HG03457 (cell line): ENCODE data around the gene CCDC73.
A peak's percentile ranks its signal among the peaks of the same experiment; 100 is the strongest.
"Not testable (repeated sequence)": the region's sequence is repeated elsewhere in the genome, so short reads cannot be mapped to it uniquely, and the experiment has no call there.

Experiments used
- ATAC-seq: cut with Tn5 transposase; IDR thresholded peaks from one replicate; pipeline ENCODE4 v1.9.1; 2021; ENCODE audit warnings: moderate number of reproducible peaks; ENCODE audit not compliant: unreplicated experiment

The CCDC73 gene

DNA sequence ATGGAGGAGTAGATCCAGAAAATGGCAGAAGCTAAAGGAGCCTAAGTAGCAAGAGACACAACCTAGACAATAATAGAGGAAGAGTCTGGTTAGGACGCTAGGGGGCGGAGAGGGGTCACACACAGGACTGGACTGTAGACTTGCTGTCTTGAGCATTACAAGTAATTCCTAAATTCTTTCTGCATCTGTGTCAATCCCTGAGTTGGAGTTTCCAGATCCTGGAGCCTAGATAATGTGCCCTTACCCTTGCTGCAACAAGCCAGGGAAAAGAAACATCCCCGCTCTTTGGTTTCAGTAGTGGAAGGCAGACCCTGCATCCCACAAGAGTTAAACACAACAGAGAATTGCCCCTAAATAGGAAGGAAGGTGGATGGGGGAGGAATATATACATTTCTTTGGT, 14.9 kb upstream of the CCDC73 start:
- peak; percentile 94 for ATAC-seq

- ATAC-seq = no peak
Observed at GRCh38 chr11:32796425-32796824, 2.0 kb upstream of the CCDC73 start.

- no peak for ATAC-seq
Observed at GRCh38 chr11:32792948-32793475, 1.4 kb downstream of the CCDC73 start.

DNA sequence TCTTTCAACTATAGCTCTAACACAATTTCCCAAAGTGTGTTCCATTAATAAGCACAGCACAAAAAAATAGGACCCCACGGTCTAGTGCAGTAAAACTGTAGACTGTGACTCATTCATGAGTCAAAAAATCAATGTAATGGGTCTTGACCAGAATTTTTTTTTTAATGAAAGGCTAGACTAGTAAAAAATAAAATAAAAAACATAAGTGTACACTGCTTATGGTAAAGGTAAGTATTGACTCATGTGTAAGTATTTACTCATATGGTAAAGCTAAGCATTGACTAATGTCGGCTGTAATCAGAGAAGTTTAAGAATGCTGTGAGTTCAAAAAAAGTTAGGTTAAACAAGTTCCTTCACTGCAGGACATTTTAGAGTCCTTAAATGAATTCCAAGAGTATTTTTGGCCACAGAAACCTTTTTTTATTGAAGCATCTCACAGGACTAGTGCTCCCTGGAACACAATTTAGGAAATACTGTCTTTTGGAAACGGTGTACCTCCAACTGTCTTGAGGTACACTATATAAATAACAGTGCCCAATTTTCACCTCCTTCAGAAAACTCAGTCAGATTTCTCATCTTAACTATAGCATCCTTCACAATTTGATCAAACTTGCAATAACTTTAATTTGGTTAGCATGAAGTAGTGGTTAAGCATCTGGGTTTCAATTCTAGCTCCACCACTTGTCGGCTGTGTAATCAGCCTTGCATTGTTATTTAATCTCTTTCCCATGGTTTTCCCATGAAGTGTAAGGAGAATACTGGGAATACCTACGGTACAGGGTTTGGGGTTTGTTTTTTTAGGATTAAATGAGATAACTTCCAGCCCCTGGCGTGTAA, 2.1 kb downstream of the CCDC73 start:
- no peak for ATAC-seq

- ATAC-seq = no peak
Observed at GRCh38 chr11:32790916-32791315, 3.5 kb downstream of the CCDC73 start.

- ATAC-seq = no peak
Observed at GRCh38 chr11:32786811-32787210, 7.7 kb downstream of the CCDC73 start.

GRCh38 chr11:32785262-32785661, 9.2 kb downstream of the CCDC73 start:
- ATAC-seq = no peak

DNA sequence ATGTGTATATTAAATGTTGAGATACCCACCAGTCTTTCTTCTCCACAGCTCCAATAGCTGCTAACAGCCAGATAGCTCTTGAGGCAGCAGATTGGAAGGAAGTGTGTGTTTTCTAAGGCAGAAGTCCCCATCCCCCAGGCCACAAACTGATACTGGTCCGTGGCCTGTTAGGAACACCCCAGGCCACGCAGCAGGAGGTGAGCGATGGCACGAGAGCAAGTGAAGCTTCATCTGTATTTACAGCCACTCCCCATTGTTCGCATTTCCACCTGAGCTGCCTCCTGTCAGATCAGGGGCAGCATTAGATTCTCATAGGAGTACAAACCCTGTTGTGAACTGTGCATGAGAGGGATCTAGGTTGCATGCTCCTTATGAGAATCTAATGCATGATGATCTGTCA, 12.7 kb downstream of the CCDC73 start:
- no peak for ATAC-seq

GRCh38 chr11:32780839-32781238, 13.6 kb downstream of the CCDC73 start:
- not testable (repeated sequence) for ATAC-seq

- ATAC-seq = no peak
Observed at GRCh38 chr11:32779136-32779535, 15.3 kb downstream of the CCDC73 start.

- ATAC-seq = no peak
Observed at GRCh38 chr11:32775908-32776307, 18.6 kb downstream of the CCDC73 start.

DNA sequence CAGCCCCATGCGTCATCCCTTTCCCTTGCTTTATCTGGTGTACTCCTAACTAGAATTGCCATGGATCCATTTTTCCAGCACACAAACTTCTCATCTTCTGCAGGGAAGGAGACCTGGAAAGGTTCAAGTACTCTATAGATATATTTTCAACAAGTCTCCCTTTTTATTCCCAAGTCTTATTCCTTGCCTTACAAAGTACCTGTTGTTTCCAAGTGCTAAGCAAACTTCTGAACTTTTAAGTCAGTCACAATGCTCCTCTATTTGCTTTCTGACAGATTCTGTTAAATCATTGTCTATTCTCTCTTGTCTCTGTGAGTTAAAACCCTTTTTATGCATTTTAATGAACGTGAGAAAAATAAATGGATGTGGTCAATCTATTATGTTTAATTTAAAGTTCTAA, 20.4 kb downstream of the CCDC73 start:
- ATAC-seq = no peak

GRCh38 chr11:32772731-32773130, 21.7 kb downstream of the CCDC73 start:
- no peak for ATAC-seq

- not testable (repeated sequence) for ATAC-seq
Observed at GRCh38 chr11:32761774-32762173, 32.7 kb downstream of the CCDC73 start.

DNA sequence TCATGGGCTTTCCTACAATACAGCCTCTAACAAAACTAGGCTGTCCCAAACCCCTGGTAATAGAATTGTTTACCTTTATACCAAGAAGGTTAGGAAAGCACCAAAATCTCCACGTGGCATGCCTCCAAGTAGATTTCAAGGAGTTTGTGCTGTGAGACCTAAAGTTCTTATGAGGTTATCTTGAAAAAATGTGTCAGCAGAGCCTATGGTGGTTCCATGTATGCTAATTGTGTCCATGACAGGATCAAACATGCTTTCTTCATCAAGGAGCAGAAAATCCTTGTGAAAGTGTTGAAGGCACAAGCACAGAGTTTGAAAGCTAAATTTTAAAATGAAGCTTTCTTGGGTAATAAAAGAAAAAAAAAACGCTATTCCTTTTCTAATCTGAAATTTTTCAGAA, 36.2 kb downstream of the CCDC73 start:
- ATAC-seq = no peak

DNA sequence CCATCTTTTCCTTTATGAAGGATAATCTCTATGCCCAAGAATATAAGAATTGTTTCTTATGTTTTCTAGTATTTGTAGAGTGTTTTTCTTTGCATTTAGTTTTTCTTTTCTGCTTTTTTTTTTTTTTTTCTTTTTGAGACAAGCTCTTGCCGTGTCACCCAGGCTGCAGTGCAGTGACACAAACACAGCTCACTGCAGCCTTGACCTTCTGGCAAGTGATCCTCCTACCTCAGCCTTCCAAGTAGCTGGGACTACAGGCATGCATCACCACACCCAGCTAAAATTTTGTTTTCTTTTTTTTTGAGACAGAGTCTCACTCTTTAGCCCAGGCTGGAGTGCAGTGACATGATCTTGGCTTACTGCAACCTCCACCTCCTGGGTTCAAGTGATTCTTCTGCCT, 41.3 kb downstream of the CCDC73 start:
- not testable (repeated sequence) for ATAC-seq

GRCh38 chr11:32752001-32752400, 42.5 kb downstream of the CCDC73 start:
- ATAC-seq = no peak

DNA sequence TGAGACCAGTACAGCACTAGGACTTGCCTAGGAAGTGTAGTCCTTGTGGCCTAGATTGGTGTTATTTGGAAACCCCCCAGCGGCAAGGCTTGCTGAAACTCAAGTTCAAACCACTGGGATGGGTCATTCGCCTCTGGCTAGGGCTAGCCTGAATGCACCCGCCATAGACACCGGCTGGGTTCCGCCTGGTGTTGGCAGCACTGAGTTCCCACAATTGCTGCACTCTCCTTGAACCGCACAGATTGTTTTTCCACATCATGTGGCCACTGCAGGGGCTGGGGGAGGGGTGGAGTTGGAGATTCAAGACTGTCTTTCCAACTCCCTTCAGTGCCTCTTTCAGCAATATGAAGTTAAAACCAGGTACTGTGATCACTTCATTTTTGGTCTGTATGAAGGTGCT, 43.1 kb downstream of the CCDC73 start:
- ATAC-seq = no peak

DNA sequence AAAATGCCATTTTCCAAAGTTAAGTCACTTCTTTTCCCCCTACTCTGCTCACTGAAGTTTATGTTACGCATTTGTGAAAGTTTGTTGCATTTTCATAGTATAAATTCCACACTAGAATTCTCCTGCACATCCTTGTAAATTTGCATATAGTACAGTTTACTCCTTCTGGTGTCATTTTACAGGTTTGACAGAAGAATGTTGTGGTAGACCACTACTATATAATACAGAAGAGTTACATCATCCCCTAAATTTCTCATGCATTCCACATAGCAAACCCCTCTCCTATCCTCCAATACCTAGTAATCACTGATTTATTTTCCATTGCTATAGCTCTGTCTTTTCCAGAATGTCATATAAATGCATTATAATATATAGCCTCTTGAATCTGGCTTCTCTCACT, 64.5 kb downstream of the CCDC73 start:
- no peak for ATAC-seq

DNA sequence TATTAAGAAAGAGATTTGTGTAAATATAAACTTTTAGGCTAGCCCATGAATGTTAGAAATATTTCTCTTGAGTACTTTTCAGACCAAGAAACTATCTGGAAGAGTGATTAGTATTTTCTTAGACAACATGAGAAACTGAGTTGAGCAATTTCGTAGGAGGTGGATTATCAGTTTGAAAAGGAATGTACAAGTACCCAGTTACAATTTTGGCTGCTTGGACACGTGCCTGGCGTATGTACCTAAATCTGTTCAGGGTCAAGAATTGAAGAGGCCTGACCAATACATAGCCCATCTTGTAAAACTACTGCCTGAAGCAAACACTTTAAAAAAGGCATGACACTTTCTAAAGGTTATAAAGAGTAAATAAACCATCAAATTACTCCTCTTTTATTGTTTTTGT, 71.1 kb downstream of the CCDC73 start:
- ATAC-seq = no peak

DNA sequence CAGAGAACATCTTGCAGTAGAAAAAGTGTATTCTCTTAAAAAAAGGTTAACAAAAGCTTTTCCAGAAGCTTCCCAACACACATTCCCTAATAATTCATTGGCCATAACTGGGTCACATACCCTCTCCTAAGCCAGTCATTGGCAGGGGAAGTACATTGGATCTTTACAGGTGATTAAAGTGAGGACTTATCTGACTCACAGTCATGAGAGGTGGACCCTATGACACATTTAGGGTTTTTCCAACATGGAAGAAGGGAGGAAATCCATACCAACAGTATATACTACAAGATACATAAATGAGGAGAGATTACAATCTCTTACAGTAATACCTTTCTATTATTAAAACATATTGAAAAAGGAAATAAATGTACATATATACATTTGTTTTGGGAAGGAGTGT, 72.2 kb downstream of the CCDC73 start:
- ATAC-seq = no peak

DNA sequence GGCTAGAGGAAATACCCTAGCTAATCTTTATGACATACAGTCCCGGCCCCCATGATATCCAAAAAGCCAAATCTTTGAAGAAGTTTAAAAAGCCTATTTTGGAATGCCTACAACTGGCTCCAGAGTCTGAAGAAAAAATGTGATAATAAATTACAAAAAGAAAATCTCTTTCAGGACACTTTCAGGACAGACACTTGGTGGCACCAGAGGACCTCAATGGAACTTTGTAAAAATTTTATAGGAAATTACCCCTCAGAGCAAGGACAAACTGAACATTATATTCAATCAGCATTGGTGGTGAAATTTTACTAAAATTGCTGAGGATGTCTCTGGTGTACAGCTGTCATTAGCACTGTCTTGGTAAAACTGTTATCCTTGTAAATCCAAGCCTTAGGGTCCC, 81.0 kb downstream of the CCDC73 start:
- no peak for ATAC-seq

GRCh38 chr11:32708978-32709377, 85.5 kb downstream of the CCDC73 start:
- not testable (repeated sequence) for ATAC-seq
